ENCODE results near the gene MTARC1.

DNA sequence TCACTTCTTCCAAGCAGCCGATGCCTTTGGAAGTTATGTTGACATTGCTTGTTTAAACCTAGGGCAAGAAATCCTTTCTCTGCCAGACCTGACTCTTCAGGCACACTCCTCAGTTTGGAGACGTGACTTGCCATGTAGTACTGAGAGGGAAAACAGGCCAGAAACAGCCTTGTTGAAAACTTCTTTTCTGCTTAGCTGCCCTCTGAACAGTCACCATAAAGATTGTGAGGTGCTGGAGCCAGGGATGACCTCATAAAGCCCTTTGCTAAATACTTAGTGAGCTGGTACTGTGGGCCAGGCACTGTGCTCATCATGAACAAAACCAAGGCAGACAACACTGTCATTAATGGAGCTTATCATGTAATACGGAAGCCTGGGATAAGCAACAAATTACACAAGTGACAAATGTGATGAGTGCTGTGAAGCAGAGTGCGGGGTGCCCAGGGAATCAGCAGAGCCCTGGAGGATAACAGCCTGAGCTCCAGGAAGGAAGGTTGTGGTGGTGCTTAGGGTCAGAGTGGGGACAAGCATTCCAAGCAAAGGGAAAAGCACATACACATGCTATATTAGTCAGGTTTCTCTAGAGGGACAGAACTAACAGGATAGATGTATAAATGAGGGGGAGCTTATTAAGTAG, 42.4 kb downstream of the MTARC1 start:
- no peak for TF ChIP-seq POLR2A (IDR thresholded peaks at IDR 0.05)
- TF ChIP-seq, protein P1, sequence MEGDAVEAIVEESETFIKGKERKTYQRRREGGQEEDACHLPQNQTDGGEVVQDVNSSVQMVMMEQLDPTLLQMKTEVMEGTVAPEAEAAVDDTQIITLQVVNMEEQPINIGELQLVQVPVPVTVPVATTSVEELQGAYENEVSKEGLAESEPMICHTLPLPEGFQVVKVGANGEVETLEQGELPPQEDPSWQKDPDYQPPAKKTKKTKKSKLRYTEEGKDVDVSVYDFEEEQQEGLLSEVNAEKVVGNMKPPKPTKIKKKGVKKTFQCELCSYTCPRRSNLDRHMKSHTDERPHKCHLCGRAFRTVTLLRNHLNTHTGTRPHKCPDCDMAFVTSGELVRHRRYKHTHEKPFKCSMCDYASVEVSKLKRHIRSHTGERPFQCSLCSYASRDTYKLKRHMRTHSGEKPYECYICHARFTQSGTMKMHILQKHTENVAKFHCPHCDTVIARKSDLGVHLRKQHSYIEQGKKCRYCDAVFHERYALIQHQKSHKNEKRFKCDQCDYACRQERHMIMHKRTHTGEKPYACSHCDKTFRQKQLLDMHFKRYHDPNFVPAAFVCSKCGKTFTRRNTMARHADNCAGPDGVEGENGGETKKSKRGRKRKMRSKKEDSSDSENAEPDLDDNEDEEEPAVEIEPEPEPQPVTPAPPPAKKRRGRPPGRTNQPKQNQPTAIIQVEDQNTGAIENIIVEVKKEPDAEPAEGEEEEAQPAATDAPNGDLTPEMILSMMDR (IDR thresholded peaks at IDR 0.05), result no peak

Measured in upper lobe of left lung (tissue), 4 donors.